Fibroblast of lung (primary cell): Measurements from ENCODE around the gene COPS6.

Experiments used
- CTCF ChIP-seq, 2 donors: IDR thresholded peaks in 1 of 2; conservative IDR thresholded peaks in 1 of 2; 1 replicate in 1 of 2; 2 replicates in 1 of 2; pipeline ENCODE4 v1.5.1; 2011 to 2012; ENCODE audit warnings: low read length in 2 of 2, control low read depth in 1 of 2, inconsistent platforms in 1 of 2, low read depth in 1 of 2, mild to moderate bottlenecking in 1 of 2
- EZH2 ChIP-seq: IDR thresholded peaks from 2 replicates; pipeline ENCODE4 v1.5.1; 2012; ENCODE audit warnings: low read length, control low read depth, mild to moderate bottlenecking; ENCODE audit errors: missing control alignments

GRCh38 chr7:100065452-100066186 is 23.1 kb upstream of the COPS6 start:
- TF ChIP-seq CTCF (conservative IDR thresholded peaks at IDR 0.05 in 1 of 2, IDR thresholded peaks at IDR 0.05 in 1 of 2; ENCODE audit: low read depth in 1 of 2, low read length in 2 of 2), result no peak
- no peak for TF ChIP-seq EZH2
